Mucosa of rectum (tissue), 2 donors: ENCODE measurements around the gene EFNA1.
A peak's percentile ranks its signal among the peaks of the same experiment; 100 is the strongest.

Experiments
- H3K27ac ChIP-seq, 2 donors: one replicate each; pipeline ENCODE4 v1.7.0; 2013; ENCODE audit warnings: inconsistent platforms in 2 of 2, low read depth in 2 of 2, low read length in 2 of 2
- H3K27me3 ChIP-seq, 2 donors: one replicate each; pipeline ENCODE4 v1.7.0; 2013; ENCODE audit warnings: low read length in 2 of 2; ENCODE audit not compliant: control insufficient read depth in 2 of 2, insufficient read depth in 2 of 2
- H3K36me3 ChIP-seq, 2 donors: one replicate each; pipeline ENCODE4 v1.7.0; 2013; ENCODE audit warnings: low read length in 2 of 2; ENCODE audit not compliant: control insufficient read depth in 2 of 2, insufficient read depth in 2 of 2
- H3K4me1 ChIP-seq, 2 donors: one replicate each; pipeline ENCODE4 v1.7.0; 2013; ENCODE audit warnings: low read length in 2 of 2, mild to moderate bottlenecking in 1 of 2; ENCODE audit not compliant: control insufficient read depth in 2 of 2, insufficient read depth in 2 of 2
- H3K4me3 ChIP-seq, 2 donors: one replicate each; pipeline ENCODE4 v1.7.0; 2013; ENCODE audit warnings: low read length in 2 of 2
- H3K9ac ChIP-seq, 2 donors: one replicate each; pipeline ENCODE4 v1.7.0; 2013; ENCODE audit warnings: low read length in 2 of 2, low read depth in 1 of 2, mild to moderate bottlenecking in 1 of 2
- H3K9me3 ChIP-seq, 2 donors: one replicate each; pipeline ENCODE4 v1.7.0; 2013; ENCODE audit warnings: low read length in 2 of 2; ENCODE audit not compliant: control insufficient read depth in 2 of 2
- donor health status: healthy.
- donor health status: Normal muscosa, but diverticular disease.

Gene EFNA1

DNA sequence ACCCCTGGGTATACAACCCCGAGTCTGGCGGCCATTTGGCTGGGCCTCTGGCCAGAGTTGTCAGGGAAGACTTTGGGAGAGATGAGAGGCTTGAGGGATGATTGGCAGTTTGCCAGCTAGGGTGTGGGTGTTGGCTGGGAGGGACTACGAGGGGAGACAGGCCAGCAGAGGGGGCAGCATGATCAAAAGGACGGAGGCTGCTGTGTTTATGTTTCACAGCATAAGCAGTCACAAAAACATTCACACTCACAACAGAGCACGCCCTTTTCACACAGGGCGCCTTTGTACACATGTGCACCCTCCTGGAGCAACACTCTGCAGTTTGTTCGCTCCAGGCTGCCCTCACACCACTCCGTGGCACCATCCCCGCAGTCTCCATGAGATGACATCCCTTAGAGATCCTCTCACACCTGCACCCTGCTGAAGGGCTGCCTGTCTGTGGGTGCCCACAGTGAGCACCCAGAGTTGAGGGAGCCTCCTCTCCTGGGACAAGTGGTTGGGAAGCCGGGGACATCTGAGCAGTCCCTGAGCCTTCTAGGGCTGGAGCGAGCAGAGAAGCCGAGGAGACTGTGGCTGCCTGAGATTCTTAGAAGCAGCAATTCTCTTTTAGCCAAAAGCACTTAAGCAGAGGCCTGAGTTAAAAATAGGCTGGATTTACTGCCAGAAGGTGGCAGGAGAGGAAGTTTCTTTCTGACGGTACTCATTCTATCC, 33.6 kb upstream of the EFNA1 start:
- H3K27ac ChIP-seq = peak overlapping the region in 1 of 2 donors; percentile 63
- H3K9ac ChIP-seq = no peak overlapping the region
- H3K4me3 ChIP-seq = peak overlapping the region in 1 of 2 donors; percentile 41

DNA sequence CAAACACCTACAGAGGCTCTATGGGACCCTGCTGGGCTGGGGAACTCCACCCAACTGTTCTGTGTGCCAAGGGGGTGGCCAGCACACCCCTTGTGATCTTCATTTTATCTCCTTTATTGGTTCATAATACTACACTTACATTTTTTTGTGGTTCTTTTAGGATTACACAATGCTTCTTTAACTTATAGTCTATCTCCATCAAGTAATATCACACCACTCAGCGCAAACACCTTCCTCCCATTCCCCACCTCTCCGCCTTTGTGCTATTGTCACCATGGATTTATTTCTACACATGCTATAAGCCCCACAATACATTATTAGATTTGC, 33.1 kb upstream of the EFNA1 start:
- Histone ChIP-seq H3K9ac (no peak overlapping the region), H3K4me1 (peaks cover 14 to 22% of the 10 kb centered on the region in 2 donors), H3K36me3 (no peaks in the 10 kb centered on the region), H3K27me3 (no peaks in the 10 kb centered on the region), H3K9me3 (no peaks in the 10 kb centered on the region), H3K4me3 (no peak overlapping the region), H3K27ac (peak overlapping the region in 1 of 2 donors; percentile 63)

More for the DNA sequence above, 33.6 kb upstream of the EFNA1 start:
- Histone ChIP-seq H3K36me3 (no peaks in the 10 kb centered on the region), H3K27me3 (no peaks in the 10 kb centered on the region), H3K9me3 (no peaks in the 10 kb centered on the region), H3K4me1 (peaks cover 14 to 22% of the 10 kb centered on the region in 2 donors)

- H3K4me1 ChIP-seq = peaks cover 3 to 8% of the 10 kb centered on the region in 2 donors
- no peaks in the 10 kb centered on the region for H3K9me3 ChIP-seq
- peak overlapping the region in 1 of 2 donors; percentile 16 for H3K27ac ChIP-seq
- H3K9ac ChIP-seq = no peak overlapping the region
- H3K4me3 ChIP-seq = no peak overlapping the region
- no peaks in the 10 kb centered on the region for H3K27me3 ChIP-seq
- H3K36me3 ChIP-seq = no peaks in the 10 kb centered on the region
Measured at GRCh38 chr1:155099331-155099730, 28.3 kb upstream of the EFNA1 start.

DNA sequence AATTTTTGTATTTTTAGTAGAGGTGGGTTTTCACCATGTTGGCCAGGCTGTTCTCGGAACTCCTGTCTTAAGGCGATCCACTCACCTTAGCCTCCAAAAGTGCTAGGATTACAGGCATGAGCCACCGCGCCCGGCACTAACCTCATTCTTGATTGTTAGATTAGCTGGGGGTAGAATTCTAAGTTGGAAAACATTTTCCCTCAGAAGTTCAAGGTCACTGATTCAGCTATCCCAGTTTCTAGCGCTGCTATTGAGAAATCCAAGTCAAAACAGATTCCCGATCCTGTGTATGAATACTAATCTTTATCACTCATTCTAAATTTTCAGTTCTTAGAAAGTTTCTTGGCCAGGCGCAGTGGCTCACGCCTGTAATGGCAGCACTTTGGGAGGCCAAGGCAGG, 24.4 kb upstream of the EFNA1 start:
- H3K4me3 ChIP-seq = no peak overlapping the region
- H3K36me3 ChIP-seq = no peaks in the 10 kb centered on the region
- H3K4me1 ChIP-seq = peaks cover 9 to 11% of the 10 kb centered on the region in 2 donors
- H3K9ac ChIP-seq = no peak overlapping the region
- no peak overlapping the region for H3K27ac ChIP-seq
- H3K27me3 ChIP-seq = no peaks in the 10 kb centered on the region
- no peaks in the 10 kb centered on the region for H3K9me3 ChIP-seq

DNA sequence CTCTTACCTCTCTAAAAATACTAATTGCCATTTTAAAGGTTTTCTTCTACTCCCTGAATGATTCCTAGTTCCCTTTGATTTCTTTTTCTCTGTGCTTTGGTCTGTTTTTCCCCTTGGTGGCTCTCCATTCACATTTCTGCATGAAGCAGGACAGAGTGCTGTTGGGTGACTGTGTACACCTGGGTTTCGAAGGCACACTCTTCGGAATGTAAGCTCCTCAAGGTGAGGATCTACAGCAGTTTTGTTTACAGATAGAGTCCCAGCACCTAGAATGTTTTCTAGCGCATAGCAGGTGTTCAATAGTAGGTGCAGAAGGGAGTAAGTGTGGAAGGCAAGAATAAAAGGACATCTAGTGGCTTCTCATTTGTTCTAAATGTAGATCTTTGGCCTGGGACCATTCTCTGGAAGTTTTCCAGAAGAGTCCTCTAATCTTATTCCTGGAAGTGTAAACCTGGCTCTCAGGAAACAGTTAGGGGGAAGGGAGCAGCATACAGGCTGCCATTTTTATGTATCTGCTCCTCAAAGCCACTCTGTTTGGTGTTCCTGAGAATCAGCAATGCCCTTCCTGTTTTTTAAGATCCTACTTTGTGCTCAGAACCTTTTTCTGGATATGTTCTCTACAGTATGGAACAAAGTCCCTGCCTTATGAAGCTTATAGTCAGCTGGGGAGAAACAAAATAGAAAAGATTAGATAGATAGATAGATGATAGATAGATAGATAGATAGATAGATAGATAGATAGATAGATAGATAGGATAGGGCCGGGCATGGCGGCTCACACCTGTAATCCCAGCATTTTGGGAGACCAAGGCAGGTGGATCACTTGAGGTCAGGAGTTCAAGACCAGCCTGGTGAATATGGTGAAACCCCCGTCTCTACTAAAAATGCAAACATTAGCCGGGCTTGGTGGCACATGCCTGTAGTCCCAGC, 22.8 kb upstream of the EFNA1 start:
- no peaks in the 10 kb centered on the region for H3K9me3 ChIP-seq
- H3K27me3 ChIP-seq = no peaks in the 10 kb centered on the region
- H3K9ac ChIP-seq = no peak overlapping the region
- peaks cover 9 to 11% of the 10 kb centered on the region in 2 donors for H3K4me1 ChIP-seq
- no peak overlapping the region for H3K4me3 ChIP-seq
- peak overlapping the region in 1 of 2 donors; percentile 38 for H3K27ac ChIP-seq
- no peaks in the 10 kb centered on the region for H3K36me3 ChIP-seq

DNA sequence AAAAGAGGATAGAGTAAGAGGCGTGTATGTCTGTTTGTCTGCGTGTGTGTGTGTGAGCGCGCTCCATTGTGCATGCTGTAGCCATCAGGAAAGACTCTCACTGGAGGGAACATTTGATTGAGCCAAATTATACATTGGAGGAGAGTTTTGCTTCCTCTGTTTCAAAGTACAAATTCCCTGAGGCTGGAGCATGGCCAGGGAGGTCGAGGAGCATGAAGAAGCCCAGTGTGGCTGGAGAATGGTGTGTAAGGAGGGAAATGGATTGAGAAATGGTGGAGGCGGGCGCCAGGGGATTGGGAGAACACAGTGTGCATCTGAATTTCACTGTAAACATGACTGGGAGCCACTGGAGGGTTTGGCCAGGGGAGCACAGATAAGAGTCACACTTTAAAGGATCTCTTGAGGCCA, 22.1 kb upstream of the EFNA1 start:
- Histone ChIP-seq H3K27me3 (no peaks in the 10 kb centered on the region), H3K4me3 (no peak overlapping the region), H3K9ac (no peak overlapping the region), H3K27ac (peak overlapping the region in 1 of 2 donors; percentile 38), H3K4me1 (peaks cover 9 to 11% of the 10 kb centered on the region in 2 donors), H3K9me3 (no peaks in the 10 kb centered on the region), H3K36me3 (no peaks in the 10 kb centered on the region)

GRCh38 chr1:155106862-155107261, 20.8 kb upstream of the EFNA1 start:
- H3K9me3 ChIP-seq = no peaks in the 10 kb centered on the region
- no peak overlapping the region for H3K9ac ChIP-seq
- peaks cover 9 to 11% of the 10 kb centered on the region in 2 donors for H3K4me1 ChIP-seq
- H3K27me3 ChIP-seq = no peaks in the 10 kb centered on the region
- no peaks in the 10 kb centered on the region for H3K36me3 ChIP-seq
- H3K4me3 ChIP-seq = no peak overlapping the region
- no peak overlapping the region for H3K27ac ChIP-seq

GRCh38 chr1:155107309-155108264, 20.1 kb upstream of the EFNA1 start:
- Histone ChIP-seq H3K27me3 (no peaks in the 10 kb centered on the region), H3K4me1 (peaks cover 6 to 7% of the 10 kb centered on the region in 2 donors), H3K9me3 (no peaks in the 10 kb centered on the region), H3K4me3 (no peak overlapping the region), H3K27ac (no peak overlapping the region), H3K9ac (no peak overlapping the region), H3K36me3 (no peaks in the 10 kb centered on the region)

DNA sequence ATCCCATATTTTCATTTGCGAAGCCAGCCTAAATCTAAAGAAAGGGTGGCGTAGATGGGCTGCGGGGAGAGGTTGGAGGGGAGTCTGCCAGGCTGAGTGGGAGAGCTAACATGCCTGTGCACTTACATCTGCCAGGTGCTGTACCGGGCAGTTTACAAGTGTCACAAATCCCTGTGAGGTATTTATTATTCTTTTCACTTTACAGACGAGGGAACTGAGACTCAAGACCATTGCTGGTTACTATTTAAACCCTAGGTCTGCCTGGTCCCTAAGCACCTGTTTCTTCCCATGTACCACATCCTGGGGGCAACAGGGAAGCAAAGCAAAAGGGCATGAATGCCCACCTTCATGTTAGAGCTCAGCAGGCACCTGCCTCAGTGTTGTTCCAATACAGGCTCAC, 19.4 kb upstream of the EFNA1 start:
- Histone ChIP-seq H3K36me3 (no peaks in the 10 kb centered on the region), H3K9me3 (no peaks in the 10 kb centered on the region)

More for the DNA sequence above, 19.4 kb upstream of the EFNA1 start:
- no peak overlapping the region for H3K4me3 ChIP-seq
- no peaks in the 10 kb centered on the region for H3K27me3 ChIP-seq
- H3K9ac ChIP-seq = no peak overlapping the region
- H3K27ac ChIP-seq = no peak overlapping the region
- H3K4me1 ChIP-seq = peaks cover 6% of the 10 kb centered on the region in 2 donors
